Loucy (cell line): ENCODE measurements around the gene HDHD5.

Experiments
- EZH2phosphoT487 ChIP-seq: fragments of 200-600 bp; IDR thresholded peaks from 2 replicates; pipeline ENCODE4 v1.6.1; 2018; ENCODE audit warnings: antibody characterized with exemption, mild to moderate bottlenecking, moderate library complexity, borderline replicate concordance
- TF ChIP-seq, protein P1 (sequence below): fragments of 200-600 bp; sonication (generic); conservative IDR thresholded peaks from 2 replicates; pipeline ENCODE4 v1.5.1; 2014; ENCODE audit warnings: mild to moderate bottlenecking, antibody characterized with exemption, low read length

- TF ChIP-seq, protein P1, sequence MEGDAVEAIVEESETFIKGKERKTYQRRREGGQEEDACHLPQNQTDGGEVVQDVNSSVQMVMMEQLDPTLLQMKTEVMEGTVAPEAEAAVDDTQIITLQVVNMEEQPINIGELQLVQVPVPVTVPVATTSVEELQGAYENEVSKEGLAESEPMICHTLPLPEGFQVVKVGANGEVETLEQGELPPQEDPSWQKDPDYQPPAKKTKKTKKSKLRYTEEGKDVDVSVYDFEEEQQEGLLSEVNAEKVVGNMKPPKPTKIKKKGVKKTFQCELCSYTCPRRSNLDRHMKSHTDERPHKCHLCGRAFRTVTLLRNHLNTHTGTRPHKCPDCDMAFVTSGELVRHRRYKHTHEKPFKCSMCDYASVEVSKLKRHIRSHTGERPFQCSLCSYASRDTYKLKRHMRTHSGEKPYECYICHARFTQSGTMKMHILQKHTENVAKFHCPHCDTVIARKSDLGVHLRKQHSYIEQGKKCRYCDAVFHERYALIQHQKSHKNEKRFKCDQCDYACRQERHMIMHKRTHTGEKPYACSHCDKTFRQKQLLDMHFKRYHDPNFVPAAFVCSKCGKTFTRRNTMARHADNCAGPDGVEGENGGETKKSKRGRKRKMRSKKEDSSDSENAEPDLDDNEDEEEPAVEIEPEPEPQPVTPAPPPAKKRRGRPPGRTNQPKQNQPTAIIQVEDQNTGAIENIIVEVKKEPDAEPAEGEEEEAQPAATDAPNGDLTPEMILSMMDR = no peak
- no peak for TF ChIP-seq EZH2phosphoT487
These were observed 451 bp upstream of the HDHD5 start for GRCh38 chr22:17159504-17159951.
